Activated CD8-positive, alpha-beta memory T cell treated with anti-CD3 and anti-CD28 coated beads, Interleukin-2, amount 50 U/mL, for 48 hours (primary cell): ENCODE results near the gene MYO18B.
"Not testable (repeated sequence)": the region's sequence is repeated elsewhere in the genome, so short reads cannot be mapped to it uniquely, and the experiment has no call there.

ENCODE experiments used
- DNase-seq: peaks from one replicate; pipeline ENCODE4 v3.0.0-alpha.2; 2020

MYO18B gene

GRCh38 chr22:25741692-25742626, at the start of gene MYO18B:
MYO18B (plus strand) TSS chr22:25742188; CDS start chr22:25761093, 18,905 bp downstream.
- DNase-seq, result no peak

DNA sequence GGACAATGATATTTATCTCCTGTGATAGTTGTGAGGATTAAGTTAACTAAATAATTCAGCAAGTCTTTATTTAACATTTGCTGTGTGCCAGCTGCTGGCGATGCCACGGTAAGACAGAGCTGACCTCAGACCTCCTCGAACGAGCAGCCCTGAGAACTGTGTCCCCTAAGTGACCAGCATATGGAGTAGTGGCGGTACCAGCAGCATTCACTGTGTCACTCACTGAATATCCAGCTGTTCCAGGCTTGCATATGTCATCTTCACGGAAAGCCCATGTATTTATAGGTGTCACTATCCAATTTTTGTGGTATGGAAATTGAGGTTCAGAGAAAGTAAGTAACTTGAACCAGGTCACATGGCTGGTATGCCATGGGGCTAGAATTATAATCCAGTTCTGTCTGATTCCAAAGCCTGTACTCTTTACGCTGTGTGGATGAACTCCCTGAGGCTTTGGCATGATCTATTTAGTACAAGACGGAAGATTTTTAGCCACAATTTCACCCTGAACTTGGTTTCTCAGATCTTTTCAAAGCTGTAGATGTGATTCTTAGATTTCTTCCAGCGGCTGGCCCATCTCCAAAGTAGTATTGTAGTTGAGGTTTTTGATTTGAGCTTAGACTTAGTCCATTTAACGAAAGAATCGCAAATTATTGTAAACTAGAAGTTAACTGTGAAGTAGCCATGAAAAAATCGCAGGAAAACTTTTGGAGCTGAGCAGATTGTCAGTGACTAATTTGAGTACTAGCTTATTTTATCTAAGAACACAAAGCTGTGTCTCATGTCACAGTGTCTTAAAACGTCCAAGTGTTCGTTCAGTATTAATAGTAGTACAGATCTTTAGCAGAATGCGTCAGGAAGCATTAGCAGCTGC, 49.4 kb upstream of the MYO18B start:
- no peak for DNase-seq

GRCh38 chr22:25693268-25693565, 48.8 kb upstream of the MYO18B start:
- DNase-seq, result no peak

DNA sequence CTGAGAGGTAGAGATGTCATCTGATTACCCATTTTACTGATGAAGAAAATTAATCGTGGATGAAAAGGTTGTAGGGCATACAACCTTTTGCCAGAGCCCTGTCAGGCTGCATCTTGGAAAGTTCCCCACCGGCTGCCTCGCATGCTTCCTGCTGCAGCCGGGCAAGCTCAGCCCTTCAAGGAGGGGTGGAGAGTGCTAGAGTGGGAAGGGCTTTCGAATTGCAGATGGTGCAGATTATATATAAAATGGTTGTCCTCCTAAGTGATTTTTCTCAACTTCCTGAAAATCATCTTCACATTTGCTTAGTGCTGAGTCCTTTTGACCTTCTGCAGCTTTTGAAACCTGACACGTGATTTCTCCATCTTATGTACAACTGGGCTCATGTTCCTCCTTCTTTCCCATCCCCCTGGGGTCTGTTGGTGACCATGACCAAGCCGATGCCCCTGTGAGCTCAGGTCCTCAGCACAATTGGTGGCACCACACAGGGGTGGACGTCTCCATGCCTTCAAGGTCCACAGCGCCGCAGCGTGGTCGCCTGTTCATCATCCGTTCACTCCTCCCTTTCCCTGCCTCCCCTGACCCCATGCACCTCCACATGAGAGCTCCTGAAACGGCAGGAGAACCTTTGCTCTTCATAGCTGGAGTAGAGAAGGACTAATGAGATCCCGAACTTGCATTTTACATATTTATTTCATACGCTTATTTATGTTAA, 47.6 kb upstream of the MYO18B start:
- DNase-seq, result no peak

GRCh38 chr22:25695146-25695545, 46.8 kb upstream of the MYO18B start:
- DNase-seq, result no peak

DNA sequence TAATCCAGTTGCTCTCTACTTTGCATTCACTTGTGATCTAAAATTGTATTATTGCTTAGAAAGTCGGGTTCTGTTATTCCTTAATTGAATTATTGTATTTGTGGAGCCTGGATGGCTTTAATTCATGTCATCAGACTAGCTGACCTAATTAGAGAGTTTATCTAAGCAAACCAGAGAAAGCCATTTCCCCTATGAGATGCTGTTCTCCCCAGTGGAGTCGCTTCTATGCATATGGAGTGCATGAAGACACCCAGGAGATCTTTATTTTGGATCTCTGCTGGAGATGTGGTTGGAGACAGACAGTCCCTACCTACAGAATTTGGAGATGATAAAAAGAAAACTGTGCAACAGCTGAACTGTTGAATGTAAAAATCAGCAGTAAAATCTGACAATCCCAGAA, 45.2 kb upstream of the MYO18B start:
- DNase-seq, result no peak

GRCh38 chr22:25697181-25697664, 44.8 kb upstream of the MYO18B start:
- DNase-seq, result no peak

DNA sequence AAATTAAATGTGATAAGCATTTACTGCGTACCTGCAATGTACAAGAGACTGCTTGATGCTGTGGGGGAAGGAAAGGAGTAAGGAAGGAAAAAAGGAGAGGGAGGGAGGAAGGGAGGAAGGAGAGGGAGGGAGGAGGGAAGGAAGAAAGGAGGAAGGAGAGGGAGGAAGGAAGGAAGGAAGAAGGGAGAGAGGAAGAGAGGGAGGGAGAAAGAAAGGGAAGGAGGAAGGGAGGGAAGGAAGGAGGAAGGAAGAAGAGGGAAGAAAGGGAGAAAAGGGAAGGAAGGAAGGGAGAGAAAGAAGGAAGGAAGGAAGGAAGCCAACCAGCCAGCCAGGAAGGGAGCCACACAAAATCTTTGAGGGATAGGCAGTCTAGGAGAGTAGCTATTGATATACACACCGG, 44.0 kb upstream of the MYO18B start:
- DNase-seq, result no peak

DNA sequence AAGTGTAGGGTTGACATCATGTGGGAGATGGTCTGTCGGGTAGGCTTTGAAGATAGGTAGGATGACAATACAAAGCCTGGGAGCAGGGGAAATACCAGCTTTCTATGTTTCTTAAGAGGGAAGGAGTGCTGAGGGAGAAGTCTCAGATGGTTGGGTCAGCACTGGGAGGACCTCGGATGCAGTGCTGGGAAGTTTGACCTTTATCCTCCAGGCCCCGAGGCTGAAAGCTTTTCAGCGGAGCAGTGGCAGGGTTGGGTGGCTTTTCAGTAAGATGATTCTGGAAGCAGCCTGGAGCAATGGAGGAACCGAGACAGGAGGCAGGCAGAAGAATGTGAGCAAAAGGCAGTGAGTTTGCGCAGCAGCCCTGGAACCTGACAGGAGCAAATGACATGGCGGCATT, 43.5 kb upstream of the MYO18B start:
- DNase-seq, result no peak

- DNase-seq, result no peak
Measured at GRCh38 chr22:25698978-25699377, 43.0 kb upstream of the MYO18B start.

DNA sequence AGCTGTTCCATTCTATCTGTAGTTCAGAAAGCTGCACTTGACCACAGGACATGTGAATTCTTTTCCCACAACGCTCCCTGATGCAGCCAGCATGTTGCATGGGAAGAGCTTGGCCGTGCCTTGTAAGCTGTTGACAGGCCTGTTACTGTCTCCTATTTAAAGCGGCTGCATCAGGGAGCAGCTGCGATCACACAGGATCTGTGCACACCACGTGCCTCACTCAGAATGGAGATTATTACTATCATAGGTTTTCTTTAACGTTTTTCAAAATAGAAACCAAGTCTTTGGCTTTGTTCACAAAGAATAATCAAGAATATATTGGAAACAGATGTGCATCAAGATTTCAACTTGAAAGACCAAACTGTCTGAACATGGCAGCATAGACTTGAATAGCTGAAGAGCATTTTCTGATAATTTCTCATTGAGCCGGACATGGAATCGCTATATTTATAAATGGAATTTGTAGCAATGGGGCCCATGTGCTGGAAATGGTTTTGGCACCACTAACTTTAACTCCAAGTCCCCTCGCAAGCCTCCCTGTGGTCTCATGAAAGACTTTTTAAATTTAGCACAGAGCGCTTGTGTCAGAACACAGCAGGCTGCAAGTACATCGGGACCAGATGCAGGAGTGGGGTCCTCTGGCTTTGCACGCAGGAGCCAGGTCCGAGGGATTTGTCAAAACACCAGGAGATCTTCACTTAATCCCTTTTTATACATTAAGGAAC, 40.8 kb upstream of the MYO18B start:
- DNase-seq, result no peak

GRCh38 chr22:25702040-25702439, 39.9 kb upstream of the MYO18B start:
- DNase-seq, result no peak

- no peak for DNase-seq
Measured at GRCh38 chr22:25702571-25703167, 39.3 kb upstream of the MYO18B start.

DNA sequence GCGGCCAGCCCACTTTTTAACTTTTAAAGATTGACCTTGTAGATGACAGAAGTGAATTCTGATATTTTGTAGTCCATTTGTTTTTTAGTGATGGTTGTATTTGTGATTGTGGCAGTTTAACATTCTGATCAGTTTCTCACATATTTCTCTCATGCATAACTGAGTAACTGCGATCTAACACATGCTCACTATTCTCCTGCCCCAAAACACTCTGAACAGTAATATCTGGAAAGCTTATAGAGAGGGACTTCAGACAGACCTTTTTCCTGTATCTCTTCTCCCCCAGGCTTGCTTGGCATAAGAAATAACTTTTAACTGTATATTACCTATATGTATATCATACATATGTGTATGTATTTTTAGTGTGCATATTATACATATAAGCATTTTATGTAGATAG, 37.3 kb upstream of the MYO18B start:
- DNase-seq, result no peak

DNA sequence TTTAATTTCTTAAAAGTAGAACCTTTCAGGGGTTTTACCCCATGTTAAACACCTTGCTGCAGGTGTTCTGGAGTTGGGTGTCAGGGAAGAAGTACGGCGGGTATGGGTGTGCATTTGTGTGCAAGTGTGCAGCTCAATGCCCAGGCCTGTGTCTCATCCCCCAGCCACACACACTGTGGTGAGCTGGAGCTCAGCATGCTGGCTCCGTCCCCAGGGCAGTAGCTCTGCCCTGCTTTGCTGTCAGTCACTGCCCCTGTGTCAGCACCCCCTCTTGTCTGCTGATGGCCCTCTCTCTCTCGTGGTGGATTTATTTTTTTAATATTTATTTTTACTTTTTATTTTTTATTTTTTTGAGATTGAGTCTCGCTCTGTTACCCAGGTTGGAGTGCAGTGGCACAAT, 35.8 kb upstream of the MYO18B start:
- DNase-seq, result no peak

DNA sequence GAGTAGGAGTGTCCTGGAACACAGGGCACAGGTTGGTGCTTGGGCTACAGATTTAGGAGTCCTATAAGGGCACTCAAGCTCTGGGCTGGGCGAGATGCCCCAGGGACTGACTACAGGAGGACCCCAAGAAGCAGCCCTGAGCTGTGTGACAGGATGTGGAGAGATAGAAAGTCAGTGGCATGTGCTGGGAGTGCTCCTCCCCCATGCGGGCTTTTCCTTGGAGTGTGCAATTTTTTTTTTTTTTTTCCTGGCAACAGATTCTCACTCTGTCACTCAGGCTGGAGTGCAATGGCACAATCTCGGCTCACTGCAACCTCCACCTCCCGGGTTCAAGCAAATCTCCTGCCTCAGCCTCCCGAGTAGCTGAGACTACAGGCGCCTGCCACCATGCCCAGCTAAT, 33.6 kb upstream of the MYO18B start:
- DNase-seq, result not testable (repeated sequence)

GRCh38 chr22:25709758-25710157, 32.2 kb upstream of the MYO18B start:
- DNase-seq, result no peak

DNA sequence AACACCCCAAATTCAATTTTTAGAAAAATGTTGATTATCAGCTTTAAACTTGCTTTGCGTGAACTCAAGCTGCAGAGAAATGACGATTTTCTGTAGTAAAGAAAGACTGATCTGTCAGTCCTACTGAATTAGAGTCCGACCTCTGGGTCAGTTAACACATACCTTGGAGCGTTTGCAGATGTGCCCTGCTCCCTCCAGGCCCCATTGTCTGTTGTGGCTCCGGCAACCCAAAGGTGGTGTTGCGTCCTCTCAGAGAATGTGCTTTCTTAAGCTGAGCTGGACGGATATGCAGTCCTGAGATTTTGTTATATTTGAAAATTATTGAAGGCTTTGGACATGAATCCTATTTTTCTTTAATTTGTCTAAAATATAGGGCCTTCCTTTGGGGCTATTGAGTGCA, 31.5 kb upstream of the MYO18B start:
- no peak for DNase-seq

DNA sequence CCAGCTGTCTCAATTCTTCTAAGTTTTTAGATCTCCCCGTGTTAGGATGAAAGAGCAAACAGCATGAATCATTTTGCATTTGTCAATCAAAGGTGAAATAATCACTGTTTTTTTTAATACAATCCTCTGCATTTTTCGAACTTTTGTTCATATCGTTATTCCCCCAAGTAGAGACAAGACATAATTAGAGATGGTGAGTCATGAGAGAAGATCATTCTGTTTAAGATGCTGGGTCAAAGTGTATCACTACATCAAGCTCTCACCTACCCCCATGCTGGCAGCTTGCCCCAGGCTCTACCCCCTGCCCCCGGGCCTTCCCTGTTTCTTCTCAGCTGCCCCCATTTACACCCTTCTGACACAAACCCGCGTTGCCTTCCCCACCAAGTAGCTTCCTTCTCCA, 30.5 kb upstream of the MYO18B start:
- DNase-seq, result no peak

- no peak for DNase-seq
Measured at GRCh38 chr22:25712661-25713400, 29.2 kb upstream of the MYO18B start.

GRCh38 chr22:25714070-25714469, 27.9 kb upstream of the MYO18B start:
- DNase-seq, result no peak
